ENCODE measurements around the gene SPATA25. TPM values are rescaled to one million over a fixed set of nuclear protein-coding genes. Genes with fewer than 3 reads are reported as not detected.
"Not testable (repeated sequence)": the region's sequence is repeated elsewhere in the genome, so short reads cannot be mapped to it uniquely, and the experiment has no call there.

The SPATA25 gene
- total RNA-seq, 2 donors from 2014 or later, result 1.5 TPM

GRCh38 chr20:45933266-45934045 lies 46.0 kb upstream of the SPATA25 start:
- Histone ChIP-seq H3K9ac (ENCODE audit: low read depth in 2 of 2, low read length in 2 of 2) (peak overlapping the region; percentile 93 to 99), H3K27ac (peak overlapping the region; percentile 100), H3K36me3 (no peaks in the 10 kb centered on the region), H3K9me3 (no peaks in the 10 kb centered on the region), H3K4me1 (no peaks in the 10 kb centered on the region), H3K27me3 (no peaks in the 10 kb centered on the region), H3K4me3 (peak overlapping the region; percentile 98)
- intact Hi-C loops (cut with DNase I), result loop anchor here (5.0 kb wide), 1 partner anchor 41 kb away; the partner anchor contains the start of genes CTSA and NEURL2
- TF ChIP-seq CTCF (IDR thresholded peaks at IDR 0.05), result peak; percentile 26
- DNase-seq, result peak; percentile 80

GRCh38 chr20:45931680-45932079 lies 44.3 kb upstream of the SPATA25 start:
- H3K27ac ChIP-seq; H3K4me1 ChIP-seq; H3K27me3 ChIP-seq; DNase-seq; H3K36me3 ChIP-seq; H3K9me3 ChIP-seq; H3K9ac ChIP-seq (ENCODE audit: low read depth in 2 of 2, low read length in 2 of 2); H3K4me3 ChIP-seq: not testable (repeated sequence)
- intact Hi-C loops (cut with DNase I), result loop anchor here (5.0 kb wide), 1 partner anchor 39 kb away; the partner anchor contains the start of genes CTSA and NEURL2

GRCh38 chr20:45927071-45927878 lies 39.9 kb upstream of the SPATA25 start:
- intact Hi-C loops (cut with DNase I), result no loop called here
- Histone ChIP-seq H3K9ac (ENCODE audit: low read depth in 2 of 2, low read length in 2 of 2) (no peak overlapping the region), H3K36me3 (no peaks in the 10 kb centered on the region), H3K4me3 (no peak overlapping the region), H3K4me1 (no peaks in the 10 kb centered on the region), H3K9me3 (no peaks in the 10 kb centered on the region), H3K27ac (no peak overlapping the region), H3K27me3 (no peaks in the 10 kb centered on the region)
- no peak for TF ChIP-seq CTCF (IDR thresholded peaks at IDR 0.05)
- no peak for DNase-seq

GRCh38 chr20:45926731-45927070 lies 39.3 kb upstream of the SPATA25 start:
- Histone ChIP-seq H3K27ac (no peak overlapping the region), H3K9me3 (no peaks in the 10 kb centered on the region), H3K4me3 (no peak overlapping the region), H3K4me1 (no peaks in the 10 kb centered on the region), H3K9ac (ENCODE audit: low read depth in 2 of 2, low read length in 2 of 2) (no peak overlapping the region), H3K36me3 (no peaks in the 10 kb centered on the region), H3K27me3 (no peaks in the 10 kb centered on the region)
- intact Hi-C loops (cut with DNase I), result no loop called here
- no peak for DNase-seq
- no peak for TF ChIP-seq CTCF (IDR thresholded peaks at IDR 0.05)

GRCh38 chr20:45925821-45926506 lies 38.5 kb upstream of the SPATA25 start:
- H3K27ac ChIP-seq, result no peak overlapping the region
- H3K36me3 ChIP-seq, result no peaks in the 10 kb centered on the region
- intact Hi-C loops (cut with DNase I), result no loop called here
- no peaks in the 10 kb centered on the region for H3K4me1 ChIP-seq
- H3K27me3 ChIP-seq, result no peaks in the 10 kb centered on the region
- H3K9ac ChIP-seq (ENCODE audit: low read depth in 2 of 2, low read length in 2 of 2), result no peak overlapping the region
- no peak for TF ChIP-seq CTCF (IDR thresholded peaks at IDR 0.05)
- H3K4me3 ChIP-seq, result no peak overlapping the region
- no peaks in the 10 kb centered on the region for H3K9me3 ChIP-seq
- no peak for DNase-seq

All from colonic mucosa (tissue), 4 donors.